Measurements from ENCODE around the gene CTAGE8.
"Not testable (repeated sequence)": the region's sequence is repeated elsewhere in the genome, so short reads cannot be mapped to it uniquely, and the experiment has no call there.

The CTAGE8 gene

GRCh38 chr7:144255471-144255897 lies 13.6 kb downstream of the CTAGE8 start:
- DNase-seq (ENCODE audit: low read depth, low spot score) = no peak

- DNase-seq (ENCODE audit: low read depth, low spot score) = not testable (repeated sequence)
These were observed 16.8 kb downstream of the CTAGE8 start for GRCh38 chr7:144252307-144252706.

- DNase-seq (ENCODE audit: low read depth, low spot score) = not testable (repeated sequence)
These were observed 21.3 kb downstream of the CTAGE8 start for GRCh38 chr7:144247674-144248330.

GRCh38 chr7:144246967-144247366 lies 22.1 kb downstream of the CTAGE8 start:
- DNase-seq (ENCODE audit: low read depth, low spot score) = not testable (repeated sequence)

GRCh38 chr7:144245372-144245771 lies 23.7 kb downstream of the CTAGE8 start:
- DNase-seq (ENCODE audit: low read depth, low spot score) = not testable (repeated sequence)

- not testable (repeated sequence) for DNase-seq (ENCODE audit: low read depth, low spot score)
These were observed 29.7 kb downstream of the CTAGE8 start, which contains the start of gene OR2A42 for GRCh38 chr7:144239365-144239764. OR2A42 (minus strand) TSS chr7:144239605; CDS start chr7:144232843, 6,762 bp downstream.

- not testable (repeated sequence) for DNase-seq (ENCODE audit: low read depth, low spot score)
These were observed 30.5 kb downstream of the CTAGE8 start for GRCh38 chr7:144238530-144239082.

- not testable (repeated sequence) for DNase-seq (ENCODE audit: low read depth, low spot score)
These were observed 36.0 kb downstream of the CTAGE8 start for GRCh38 chr7:144233039-144233438.

GRCh38 chr7:144231027-144231426 lies 38.1 kb downstream of the CTAGE8 start:
- not testable (repeated sequence) for DNase-seq (ENCODE audit: low read depth, low spot score)

- not testable (repeated sequence) for DNase-seq (ENCODE audit: low read depth, low spot score)
These were observed 40.3 kb downstream of the CTAGE8 start for GRCh38 chr7:144228810-144229209.

- not testable (repeated sequence) for DNase-seq (ENCODE audit: low read depth, low spot score)
These were observed 42.2 kb downstream of the CTAGE8 start for GRCh38 chr7:144226866-144227265.

GRCh38 chr7:144223675-144224074 lies 45.4 kb downstream of the CTAGE8 start:
- DNase-seq (ENCODE audit: low read depth, low spot score) = not testable (repeated sequence)

GRCh38 chr7:144220531-144220930 lies 48.6 kb downstream of the CTAGE8 start:
- not testable (repeated sequence) for DNase-seq (ENCODE audit: low read depth, low spot score)

GRCh38 chr7:144219149-144219548 lies 49.9 kb downstream of the CTAGE8 start:
- DNase-seq (ENCODE audit: low read depth, low spot score) = not testable (repeated sequence)

- not testable (repeated sequence) for DNase-seq (ENCODE audit: low read depth, low spot score)
These were observed 50.5 kb downstream of the CTAGE8 start for GRCh38 chr7:144218581-144218980.

GRCh38 chr7:144217200-144217599 lies 51.9 kb downstream of the CTAGE8 start:
- DNase-seq (ENCODE audit: low read depth, low spot score) = not testable (repeated sequence)

Data from brain pericyte (primary cell).